GM06990 (cell line): ENCODE measurements around the gene PPARG.

Experiments
- DNase-seq: peaks from one replicate; pipeline ENCODE4 v3.0.0-alpha.2; 2011; ENCODE audit not compliant: insufficient read length; ENCODE audit errors: extremely low read depth
- H3K27me3 ChIP-seq: replicated peaks from 2 replicates; pipeline ENCODE4 v1.6.0; 2011; ENCODE audit warnings: low read length; ENCODE audit not compliant: control insufficient read depth, insufficient read depth
- H3K36me3 ChIP-seq: 2 replicates; pipeline ENCODE4 v1.5.1; 2011; ENCODE audit warnings: low read length; ENCODE audit not compliant: control insufficient read depth, insufficient read depth
- H3K4me3 ChIP-seq: replicated peaks from 2 replicates; pipeline ENCODE4 v1.5.1; 2011; ENCODE audit warnings: low read depth, mild to moderate bottlenecking, control low read depth, low read length
- CTCF ChIP-seq: IDR thresholded peaks from 2 replicates; pipeline ENCODE4 v1.5.1; 2011; ENCODE audit warnings: low read length, control low read depth, mild to moderate bottlenecking, inconsistent platforms; ENCODE audit not compliant: insufficient read depth, poor library complexity, severe bottlenecking

PPARG gene

GRCh38 chr3:12449889-12450682 lies 161.2 kb downstream of the PPARG start:
- Histone ChIP-seq H3K36me3 (no peaks in the 10 kb centered on the region), H3K4me3 (no peak overlapping the region), H3K27me3 (no peaks in the 10 kb centered on the region)
- no peak for TF ChIP-seq CTCF
- no peak for DNase-seq

GRCh38 chr3:12451481-12451880 lies 162.6 kb downstream of the PPARG start:
- no peak for TF ChIP-seq CTCF
- H3K36me3 ChIP-seq = no peaks in the 10 kb centered on the region
- H3K27me3 ChIP-seq = no peaks in the 10 kb centered on the region
- no peak overlapping the region for H3K4me3 ChIP-seq
- DNase-seq = no peak

- no peak for TF ChIP-seq CTCF
These were observed 163.1 kb downstream of the PPARG start for GRCh38 chr3:12451960-12452359.

GRCh38 chr3:12452361-12453330 lies 163.8 kb downstream of the PPARG start:
- DNase-seq = no peak
- Histone ChIP-seq H3K36me3 (no peaks in the 10 kb centered on the region), H3K4me3 (no peak overlapping the region), H3K27me3 (no peaks in the 10 kb centered on the region)
- no peak for TF ChIP-seq CTCF

More at GRCh38 chr3:12451960-12452359, 163.1 kb downstream of the PPARG start:
- H3K4me3 ChIP-seq = no peak overlapping the region
- H3K36me3 ChIP-seq = no peaks in the 10 kb centered on the region
- no peak for DNase-seq
- H3K27me3 ChIP-seq = no peaks in the 10 kb centered on the region

- Histone ChIP-seq H3K4me3 (no peak overlapping the region), H3K27me3 (no peaks in the 10 kb centered on the region), H3K36me3 (no peaks in the 10 kb centered on the region)
- no peak for TF ChIP-seq CTCF
- no peak for DNase-seq
These were observed 165.4 kb downstream of the PPARG start for GRCh38 chr3:12454076-12454815.
